Rectal smooth muscle tissue (tissue), 1 donor: ENCODE results near the gene PITPNM2.
"Not testable (repeated sequence)": the region's sequence is repeated elsewhere in the genome, so short reads cannot be mapped to it uniquely, and the experiment has no call there.

ENCODE experiments used
- H3K27ac ChIP-seq: one replicate; pipeline ENCODE4 v1.7.0; 2013; ENCODE audit warnings: low read depth, low read length, inconsistent platforms
- H3K27me3 ChIP-seq: one replicate; pipeline ENCODE4 v1.7.0; 2013; ENCODE audit warnings: low read length; ENCODE audit not compliant: control insufficient read depth, insufficient read depth
- H3K36me3 ChIP-seq: one replicate; pipeline ENCODE4 v1.7.0; 2013; ENCODE audit warnings: low read length; ENCODE audit not compliant: control insufficient read depth, insufficient read depth
- H3K4me1 ChIP-seq: one replicate; pipeline ENCODE4 v1.7.0; 2013; ENCODE audit warnings: low read length; ENCODE audit not compliant: control insufficient read depth, insufficient read depth
- H3K4me3 ChIP-seq: one replicate; pipeline ENCODE4 v1.7.0; 2013; ENCODE audit warnings: low read length
- H3K9ac ChIP-seq: one replicate; pipeline ENCODE4 v1.7.0; 2013; ENCODE audit warnings: low read length

PITPNM2 gene

DNA sequence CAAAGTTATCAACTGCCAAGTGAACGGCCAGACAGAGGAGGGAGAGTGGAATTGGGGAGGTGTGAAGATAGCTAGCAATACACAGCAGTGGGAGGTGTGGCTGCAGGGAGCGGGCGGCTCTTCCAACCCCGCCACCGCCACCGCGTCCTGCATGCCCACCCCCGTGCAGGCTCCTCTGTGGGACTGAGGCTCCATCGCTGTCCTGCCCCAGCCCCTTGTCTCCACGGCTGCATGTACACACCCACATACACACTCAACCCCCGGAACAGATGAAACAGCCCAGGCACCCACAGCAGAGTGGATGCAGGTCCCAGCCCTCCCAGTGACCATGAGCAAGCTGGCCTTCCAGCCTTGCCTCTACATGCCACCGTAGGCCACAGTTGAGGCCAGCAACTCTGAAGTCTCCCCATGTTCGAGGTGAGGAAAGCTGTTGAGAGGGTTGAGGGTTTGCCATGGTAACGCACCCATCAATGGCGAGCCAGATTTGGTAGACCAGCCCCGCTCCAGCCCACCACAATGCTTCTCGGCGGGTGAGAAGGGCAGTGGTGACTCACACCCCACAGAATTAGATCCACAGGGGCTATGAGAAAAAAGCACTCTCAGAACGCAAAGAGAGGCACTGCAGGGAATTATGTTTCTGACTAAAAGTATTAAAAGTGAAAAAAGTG, 39.3 kb downstream of the PITPNM2 start:
- H3K27ac ChIP-seq = peak overlapping the region; percentile 33
- H3K4me3 ChIP-seq = no peak overlapping the region
- H3K27me3 ChIP-seq = no peaks in the 10 kb centered on the region
- peaks cover 36% of the 10 kb centered on the region for H3K4me1 ChIP-seq
- no peak overlapping the region for H3K9ac ChIP-seq
- H3K36me3 ChIP-seq = peaks cover 3% of the 10 kb centered on the region

DNA sequence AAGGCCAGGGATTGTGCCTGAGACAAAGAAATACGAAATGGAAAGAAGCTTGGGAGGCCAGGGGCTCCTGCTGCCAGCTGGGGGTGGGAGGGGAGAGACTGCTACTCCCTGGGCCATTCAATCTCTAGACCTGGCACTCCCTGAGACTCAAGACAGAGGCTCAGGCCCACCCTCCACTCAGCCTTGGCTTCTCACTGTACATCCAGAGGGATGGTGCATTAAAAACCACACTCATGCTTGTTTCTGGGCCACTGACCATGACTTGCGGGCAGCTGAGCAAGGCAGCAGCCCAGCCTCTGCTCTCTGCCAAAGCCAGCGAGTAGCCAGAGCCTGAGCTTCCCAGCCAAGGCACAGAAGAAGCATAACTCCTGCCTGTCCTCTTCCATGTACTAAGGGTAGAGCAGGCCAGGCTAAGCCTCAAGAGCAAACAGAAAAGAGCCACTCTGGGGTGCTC, 41.5 kb downstream of the PITPNM2 start:
- Histone ChIP-seq H3K27ac (no peak overlapping the region), H3K27me3 (no peaks in the 10 kb centered on the region), H3K9ac (no peak overlapping the region), H3K4me3 (no peak overlapping the region), H3K36me3 (peaks cover 3% of the 10 kb centered on the region), H3K4me1 (peaks cover 15% of the 10 kb centered on the region)

DNA sequence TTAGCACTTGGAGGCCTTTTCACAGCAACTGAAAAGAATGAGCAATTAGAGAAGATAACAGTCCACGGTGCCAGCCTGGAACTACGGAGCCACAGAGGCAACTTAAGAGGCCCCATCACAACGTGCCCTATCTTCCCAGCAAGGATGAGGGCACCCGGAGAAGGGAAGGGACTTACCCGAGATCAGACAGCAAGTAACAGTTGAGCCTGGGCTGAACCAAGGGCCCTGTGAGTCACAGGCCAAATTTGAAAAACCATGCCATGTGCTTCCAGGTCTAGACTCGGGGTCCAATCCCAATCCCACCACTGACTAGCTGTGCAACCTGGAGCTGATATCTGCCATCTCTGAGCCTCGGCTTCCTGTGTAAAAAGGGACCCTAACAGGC, 42.2 kb downstream of the PITPNM2 start:
- no peak overlapping the region for H3K4me3 ChIP-seq
- H3K4me1 ChIP-seq = peaks cover 14% of the 10 kb centered on the region
- H3K27ac ChIP-seq = no peak overlapping the region
- H3K36me3 ChIP-seq = peaks cover 3% of the 10 kb centered on the region
- no peaks in the 10 kb centered on the region for H3K27me3 ChIP-seq
- H3K9ac ChIP-seq = no peak overlapping the region

DNA sequence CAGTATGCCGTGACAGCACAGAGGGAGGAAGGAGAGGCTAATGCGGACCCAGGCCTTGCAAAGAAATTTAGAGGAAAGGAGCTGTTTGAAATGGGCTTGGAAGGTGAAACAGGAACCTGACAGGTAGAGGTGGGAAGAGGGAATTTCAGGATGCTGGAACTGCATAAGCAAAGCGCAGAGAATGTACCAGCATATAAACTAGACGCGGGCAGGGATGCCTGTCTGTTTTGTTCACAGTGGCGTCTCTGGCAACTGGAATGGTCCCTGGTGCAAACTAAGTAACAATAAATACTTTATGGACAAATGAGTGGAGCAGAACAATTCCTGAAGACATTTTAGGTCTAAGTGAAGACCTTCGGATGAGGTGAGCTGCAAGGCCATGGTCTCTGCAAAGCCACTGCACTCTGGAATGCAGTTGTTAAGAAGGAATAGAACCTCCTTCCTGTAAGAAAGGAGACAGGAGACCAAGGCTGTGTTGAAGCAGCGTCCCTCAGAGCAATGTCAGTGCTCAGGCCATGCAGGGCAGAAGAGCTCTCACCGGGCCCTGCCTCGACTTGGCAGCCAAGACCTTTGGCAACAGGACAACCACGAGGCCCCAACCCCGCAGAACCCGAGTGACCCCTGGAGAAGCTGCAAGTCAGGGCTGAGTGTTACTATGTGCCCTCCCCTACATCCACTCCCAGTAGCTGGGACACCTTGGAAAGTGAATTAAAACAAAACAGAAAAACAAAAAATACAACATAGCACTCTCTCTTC, 42.8 kb downstream of the PITPNM2 start:
- Histone ChIP-seq H3K27ac (no peak overlapping the region), H3K4me1 (peaks cover 10% of the 10 kb centered on the region), H3K36me3 (peaks cover 3% of the 10 kb centered on the region), H3K27me3 (no peaks in the 10 kb centered on the region), H3K9ac (no peak overlapping the region), H3K4me3 (no peak overlapping the region)

DNA sequence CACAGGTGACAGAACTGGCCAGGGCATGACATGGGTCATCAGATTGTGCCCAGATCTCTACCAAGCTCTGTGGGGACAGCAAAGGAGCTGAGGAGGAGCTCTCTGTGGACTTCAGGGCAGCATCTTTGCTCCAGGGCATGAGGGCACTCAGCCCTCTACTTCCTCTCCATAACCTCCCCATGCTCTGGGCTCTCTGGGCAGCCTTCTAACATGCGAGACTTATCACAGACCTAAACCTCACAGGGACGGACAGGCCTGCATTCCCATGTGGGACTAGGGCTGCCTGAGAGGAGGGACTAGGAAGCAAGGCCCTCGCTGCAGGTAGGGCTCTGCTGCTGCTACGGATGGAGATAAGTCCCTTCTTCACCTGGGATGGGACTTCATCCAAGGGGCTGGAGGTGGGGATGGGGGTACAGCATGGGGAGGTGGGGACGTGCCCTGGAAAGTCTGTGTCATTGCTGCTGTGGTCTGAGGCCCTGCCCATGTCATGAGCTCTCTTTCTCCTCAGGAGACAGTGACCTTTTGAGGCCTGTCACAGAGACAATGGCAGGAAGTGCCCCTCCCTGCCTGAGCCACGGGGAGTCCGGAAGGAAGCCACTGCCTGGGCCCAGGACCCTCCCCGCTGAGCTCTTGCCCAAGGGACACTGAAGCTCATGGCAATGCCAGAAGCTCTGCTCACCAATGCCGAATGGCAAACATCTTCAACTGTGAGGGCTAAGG, 44.1 kb downstream of the PITPNM2 start:
- no peaks in the 10 kb centered on the region for H3K27me3 ChIP-seq
- H3K36me3 ChIP-seq = peaks cover 3% of the 10 kb centered on the region
- no peak overlapping the region for H3K4me3 ChIP-seq
- no peak overlapping the region for H3K27ac ChIP-seq
- H3K9ac ChIP-seq = no peak overlapping the region
- H3K4me1 ChIP-seq = peaks cover under 1% of the 10 kb centered on the region

DNA sequence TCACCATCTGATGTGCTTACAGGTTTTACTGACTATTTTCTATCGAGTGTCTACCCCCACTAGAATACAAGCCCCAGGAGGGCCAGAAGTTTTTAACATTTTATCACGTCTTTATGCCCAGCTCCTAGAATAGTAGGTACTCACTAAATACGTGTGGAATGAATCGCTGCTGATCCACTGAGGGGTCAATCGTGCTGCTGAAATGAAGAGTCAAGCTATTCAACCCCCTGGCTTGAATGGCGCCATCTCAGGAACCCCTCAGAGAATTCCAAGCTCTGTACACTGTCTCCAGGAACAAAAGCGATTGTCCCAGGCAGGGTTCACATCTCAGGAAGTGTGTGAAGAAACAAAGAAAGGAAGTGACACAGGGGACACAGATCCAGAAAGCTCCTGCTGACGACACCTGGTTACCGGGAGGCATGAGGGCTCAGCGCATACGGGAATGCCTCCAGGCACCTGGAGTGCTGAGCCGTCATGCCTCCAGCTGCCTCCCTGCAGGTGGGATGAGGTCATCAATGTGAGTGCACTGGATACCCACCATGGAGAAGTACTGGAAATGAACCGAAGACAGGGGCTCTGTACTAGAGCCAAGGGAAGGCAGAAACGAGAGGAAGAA, 45.6 kb downstream of the PITPNM2 start:
- H3K36me3 ChIP-seq = peaks cover 3% of the 10 kb centered on the region
- H3K4me3 ChIP-seq = no peak overlapping the region
- no peak overlapping the region for H3K27ac ChIP-seq
- no peaks in the 10 kb centered on the region for H3K27me3 ChIP-seq
- H3K9ac ChIP-seq = no peak overlapping the region
- no peaks in the 10 kb centered on the region for H3K4me1 ChIP-seq

DNA sequence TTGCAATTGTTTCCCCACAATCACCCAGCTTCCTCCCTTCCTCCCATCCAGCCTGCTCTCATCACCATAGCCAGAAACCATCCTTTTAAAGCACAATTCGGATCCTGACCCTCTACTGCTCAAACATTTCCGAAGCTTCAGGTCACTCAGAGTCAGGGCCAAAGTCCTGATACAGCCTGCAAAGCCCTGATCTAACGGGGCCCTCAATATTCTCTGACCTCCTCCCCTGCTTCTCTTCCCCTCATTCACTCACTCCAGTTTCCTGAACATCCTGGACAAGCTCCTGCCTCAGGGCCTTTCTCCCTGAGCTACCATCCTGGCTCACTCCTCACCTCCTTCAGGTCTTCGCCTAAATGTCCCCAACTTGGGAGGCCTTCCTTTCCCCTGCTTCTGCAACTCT, 46.1 kb downstream of the PITPNM2 start:
- no peak overlapping the region for H3K9ac ChIP-seq
- H3K27ac ChIP-seq = no peak overlapping the region
- no peak overlapping the region for H3K4me3 ChIP-seq

DNA sequence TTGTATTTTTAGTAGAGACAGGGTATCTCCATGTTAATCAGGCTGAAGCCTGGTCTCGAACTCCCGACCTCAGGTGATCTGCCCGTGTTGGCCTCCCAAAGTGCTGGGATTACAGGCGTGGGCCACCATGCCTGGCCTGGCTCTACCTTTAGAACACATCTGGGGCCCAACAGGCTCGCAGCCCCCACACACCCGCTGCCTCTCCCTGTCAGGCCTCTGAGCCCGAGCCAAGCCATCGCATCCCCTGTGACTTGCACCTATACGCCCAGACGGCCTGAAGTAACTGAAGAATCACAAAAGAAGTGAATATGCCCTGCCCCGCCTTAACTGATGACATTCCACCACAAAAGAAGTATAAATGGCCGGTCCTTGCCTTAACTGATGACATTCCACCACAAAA, 46.8 kb downstream of the PITPNM2 start:
- H3K27me3 ChIP-seq, H3K27ac ChIP-seq, H3K4me3 ChIP-seq, H3K4me1 ChIP-seq, H3K9ac ChIP-seq, H3K36me3 ChIP-seq: not testable (repeated sequence)

More for the DNA sequence above, 46.1 kb downstream of the PITPNM2 start:
- Histone ChIP-seq H3K36me3 (peaks cover 3% of the 10 kb centered on the region), H3K4me1 (no peaks in the 10 kb centered on the region), H3K27me3 (no peaks in the 10 kb centered on the region)

DNA sequence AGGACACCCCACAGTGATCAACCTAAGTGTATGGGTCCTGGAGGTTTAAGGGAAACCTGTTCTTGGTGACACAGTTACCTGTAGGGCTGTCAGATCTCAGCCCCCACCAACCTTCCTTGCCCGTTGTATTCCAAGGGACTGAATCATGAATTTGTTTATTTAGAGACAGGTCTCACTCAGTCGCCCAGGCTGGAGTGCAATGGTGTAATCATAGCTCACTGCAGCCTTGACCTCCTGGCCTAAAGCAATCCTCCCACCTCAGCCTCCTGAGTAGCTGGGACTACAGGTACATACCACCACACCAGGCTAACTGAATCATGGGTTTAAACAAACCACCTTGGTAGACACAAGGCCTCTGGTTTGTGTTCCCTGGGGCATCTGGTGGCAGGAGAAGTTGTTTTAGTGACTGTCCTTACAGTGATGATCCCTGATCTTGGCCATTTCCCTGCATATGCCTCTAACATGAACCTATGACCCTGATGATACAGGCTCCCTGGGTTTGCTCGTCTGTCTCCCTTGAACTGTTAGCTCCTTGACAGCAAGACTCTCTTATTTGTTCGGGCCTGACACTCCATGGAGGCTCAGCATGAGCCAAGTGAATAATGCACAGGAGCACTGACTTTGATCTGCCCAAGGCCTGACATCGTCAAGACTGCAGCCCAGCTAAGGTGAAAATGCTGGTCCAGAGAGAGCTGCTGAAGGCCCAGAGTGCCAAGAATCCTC, 47.9 kb downstream of the PITPNM2 start:
- H3K27ac ChIP-seq = no peak overlapping the region
- no peaks in the 10 kb centered on the region for H3K27me3 ChIP-seq
- H3K36me3 ChIP-seq = peaks cover 1% of the 10 kb centered on the region
- H3K4me3 ChIP-seq = no peak overlapping the region
- no peak overlapping the region for H3K9ac ChIP-seq
- peaks cover under 1% of the 10 kb centered on the region for H3K4me1 ChIP-seq

DNA sequence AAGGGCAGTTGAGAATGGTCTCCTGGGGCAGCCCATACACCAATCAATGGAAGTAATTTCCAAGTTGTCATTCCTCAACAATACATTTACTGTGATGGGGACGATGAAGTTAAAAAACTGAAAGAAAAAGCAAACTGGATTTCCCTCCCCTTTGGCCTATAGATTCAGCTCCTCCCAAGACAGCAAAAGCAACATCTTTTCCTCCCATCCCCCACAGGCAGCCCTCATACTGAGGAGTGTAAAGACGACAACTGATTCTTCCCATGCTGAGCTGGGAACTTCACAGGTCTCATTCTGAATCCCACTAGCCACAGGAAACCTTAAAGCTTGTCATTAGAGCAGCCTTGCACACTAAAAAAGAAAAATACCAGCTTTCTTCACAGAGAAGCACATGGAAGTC, 48.5 kb downstream of the PITPNM2 start:
- H3K27me3 ChIP-seq = no peaks in the 10 kb centered on the region
- H3K4me1 ChIP-seq = peaks cover 7% of the 10 kb centered on the region
- no peak overlapping the region for H3K4me3 ChIP-seq
- H3K36me3 ChIP-seq = no peaks in the 10 kb centered on the region
- no peak overlapping the region for H3K9ac ChIP-seq
- no peak overlapping the region for H3K27ac ChIP-seq

DNA sequence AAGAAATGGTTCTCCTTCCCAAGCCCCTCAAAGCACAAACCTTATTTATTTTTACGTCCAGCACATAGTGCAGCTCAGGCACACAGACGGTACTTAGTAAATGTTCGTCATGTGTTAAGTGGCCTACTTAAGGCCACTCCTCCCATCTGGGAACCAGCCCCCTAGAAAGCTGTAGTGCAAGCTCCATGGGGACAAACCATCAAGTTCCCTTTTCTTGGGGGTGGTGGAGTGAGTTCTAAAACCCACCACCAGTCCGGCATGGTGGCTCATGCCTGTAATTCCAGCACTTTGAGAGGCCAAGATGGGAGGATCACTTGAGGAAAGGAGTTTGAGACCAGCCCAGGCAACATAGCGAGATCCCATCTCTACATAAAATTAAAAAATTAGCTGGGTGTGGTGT, 49.4 kb downstream of the PITPNM2 start:
- H3K27ac ChIP-seq = no peak overlapping the region
- H3K36me3 ChIP-seq = no peaks in the 10 kb centered on the region
- H3K9ac ChIP-seq = no peak overlapping the region
- H3K4me1 ChIP-seq = peaks cover 9% of the 10 kb centered on the region
- no peak overlapping the region for H3K4me3 ChIP-seq
- H3K27me3 ChIP-seq = no peaks in the 10 kb centered on the region
